Measurements from ENCODE around the gene ATP8A2. TPM values are rescaled to one million over a fixed set of nuclear protein-coding genes. Genes with fewer than 3 reads are reported as not detected.

Gene ATP8A2
- polyA plus RNA-seq, 3 donors from 2014 or later = 0.20 to 0.38 TPM; not detected in 1

DNA sequence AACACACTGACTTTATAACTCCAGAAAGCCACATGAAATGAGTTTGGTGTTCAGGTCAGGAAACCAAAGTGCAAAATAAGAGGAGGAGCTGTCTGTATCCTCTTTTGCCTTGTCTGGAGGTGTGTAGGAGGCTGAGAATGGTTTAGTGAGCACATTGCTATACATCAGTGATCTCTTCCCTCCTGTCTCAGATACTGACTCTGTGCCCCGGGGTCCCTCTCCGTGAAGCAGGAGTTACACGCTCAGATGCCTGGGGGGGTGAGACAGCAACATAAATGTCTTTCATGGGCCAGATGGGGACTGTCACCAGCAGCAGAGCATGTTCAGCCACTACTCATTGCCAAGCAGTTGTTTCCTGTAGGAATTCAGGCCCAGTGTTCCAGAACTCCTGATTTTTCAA lies 285.4 kb downstream of the ATP8A2 start:
- no peak for DNase-seq
- Mint-ChIP-seq H3K36me3 (no peaks in the 10 kb centered on the region), H3K4me1 (peaks cover 4 to 9% of the 10 kb centered on the region in 2 donors), H3K27ac (no peak overlapping the region), H3K4me3 (no peak overlapping the region), H3K9me3 (peaks cover 0 to 2% (median 0%) of the 10 kb centered on the region in 6 donors), H3K27me3 (ENCODE audit: low read depth in 3 of 3) (peaks cover 4 to 10% (median 4%) of the 10 kb centered on the region in 3 donors)

DNA sequence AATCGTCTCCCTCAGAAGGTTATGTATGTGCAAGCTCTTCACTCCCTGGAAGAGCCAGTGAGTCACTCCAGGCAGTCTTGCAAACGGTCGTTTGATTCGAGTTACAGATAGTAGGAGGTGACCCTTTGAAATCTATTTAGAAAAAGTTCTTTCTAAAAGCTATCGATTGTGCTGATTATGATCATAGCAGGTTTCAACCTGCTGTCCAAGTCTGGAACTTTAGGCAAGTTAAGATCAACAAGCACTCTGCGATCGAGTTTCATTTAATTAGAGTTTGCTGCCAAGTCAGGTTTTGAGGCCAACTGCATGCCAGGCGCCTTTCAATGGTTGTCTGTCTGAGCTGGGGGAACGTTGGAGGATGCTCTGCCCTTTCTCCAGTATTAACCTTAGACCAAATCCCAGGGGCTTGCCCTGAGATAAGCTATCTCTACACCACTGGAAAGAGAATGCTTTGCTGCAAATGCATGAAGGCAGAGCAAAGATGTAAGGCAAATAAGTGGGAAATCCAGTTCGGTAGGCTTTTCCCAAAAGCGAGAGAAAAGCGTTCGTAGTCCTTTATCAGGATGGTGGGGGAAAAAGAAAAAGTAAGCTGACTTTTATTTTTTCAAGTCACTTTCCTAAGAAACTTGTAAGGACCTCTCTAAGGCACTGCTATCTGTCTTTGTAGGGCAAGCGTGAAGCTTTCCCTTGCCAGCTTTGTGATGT lies 287.5 kb downstream of the ATP8A2 start:
- no peak for DNase-seq
- Mint-ChIP-seq H3K36me3 (no peaks in the 10 kb centered on the region), H3K4me1 (peaks cover 4 to 9% of the 10 kb centered on the region in 2 donors), H3K27ac (no peak overlapping the region), H3K9me3 (no peaks in the 10 kb centered on the region), H3K4me3 (no peak overlapping the region), H3K27me3 (ENCODE audit: low read depth in 3 of 3) (peaks cover 0 to 6% (median 3%) of the 10 kb centered on the region in 3 donors)

GRCh38 chr13:25660996-25661395 lies 289.2 kb downstream of the ATP8A2 start:
- no peak overlapping the region for H3K27ac Mint-ChIP-seq
- H3K27me3 Mint-ChIP-seq (ENCODE audit: low read depth in 3 of 3) = peaks cover 0 to 6% (median 3%) of the 10 kb centered on the region in 3 donors
- no peaks in the 10 kb centered on the region for H3K36me3 Mint-ChIP-seq
- no peak for DNase-seq
- no peak overlapping the region for H3K4me3 Mint-ChIP-seq
- H3K4me1 Mint-ChIP-seq = peaks cover 4 to 9% of the 10 kb centered on the region in 2 donors
- no peaks in the 10 kb centered on the region for H3K9me3 Mint-ChIP-seq

DNA sequence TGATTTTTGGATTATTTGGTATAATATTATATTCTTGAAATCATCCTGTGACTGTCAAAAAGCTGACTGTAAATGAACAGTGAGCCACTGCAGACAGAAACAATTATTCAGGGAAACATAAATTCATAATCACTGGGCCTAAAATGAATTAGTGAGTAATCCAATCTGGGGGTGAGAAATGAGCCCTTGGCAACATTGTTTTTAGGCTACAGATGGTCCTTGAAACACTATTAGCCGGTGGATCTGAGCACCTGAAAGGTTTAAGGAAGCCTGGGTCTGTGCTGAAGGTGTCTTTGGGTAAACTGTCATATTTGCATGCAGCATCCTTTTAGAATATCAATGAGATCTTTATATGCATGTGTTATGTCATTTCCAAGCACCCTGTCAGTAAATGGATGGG lies 290.7 kb downstream of the ATP8A2 start:
- H3K27me3 Mint-ChIP-seq (ENCODE audit: low read depth in 3 of 3) = peaks cover 0 to 6% (median 0%) of the 10 kb centered on the region in 3 donors
- no peak overlapping the region for H3K27ac Mint-ChIP-seq
- H3K9me3 Mint-ChIP-seq = no peaks in the 10 kb centered on the region
- peaks cover 0 to 3% of the 10 kb centered on the region in 2 donors for H3K4me1 Mint-ChIP-seq
- no peak for DNase-seq
- H3K36me3 Mint-ChIP-seq = no peaks in the 10 kb centered on the region
- H3K4me3 Mint-ChIP-seq = no peak overlapping the region

DNA sequence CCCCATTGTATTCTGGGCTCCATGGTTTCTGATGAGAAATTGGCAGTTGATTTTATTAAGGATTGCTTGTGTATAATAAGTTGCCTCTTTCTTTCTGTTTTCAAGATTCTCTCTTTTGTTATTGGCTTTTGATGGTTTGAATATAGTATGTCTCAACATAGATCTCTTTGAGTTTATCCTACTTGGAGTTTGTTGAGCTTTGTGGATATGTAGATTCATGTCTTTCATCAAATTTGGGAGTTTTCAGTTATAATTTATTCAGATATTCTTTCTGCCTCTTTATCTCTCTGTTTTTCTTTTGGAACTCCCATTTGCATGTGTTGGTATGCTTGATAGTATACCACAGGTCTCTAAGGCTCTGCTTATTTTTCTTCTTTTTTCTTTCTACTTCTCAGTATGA lies 296.6 kb downstream of the ATP8A2 start:
- Mint-ChIP-seq H3K4me3 (no peak overlapping the region), H3K36me3 (peaks cover 0 to 5% (median 0%) of the 10 kb centered on the region in 3 donors), H3K4me1 (no peaks in the 10 kb centered on the region), H3K27ac (no peak overlapping the region), H3K27me3 (ENCODE audit: low read depth in 3 of 3) (peaks cover 0 to 11% (median 5%) of the 10 kb centered on the region in 3 donors), H3K9me3 (peaks cover 4 to 19% (median 11%) of the 10 kb centered on the region in 6 donors)
- no peak for DNase-seq

DNA sequence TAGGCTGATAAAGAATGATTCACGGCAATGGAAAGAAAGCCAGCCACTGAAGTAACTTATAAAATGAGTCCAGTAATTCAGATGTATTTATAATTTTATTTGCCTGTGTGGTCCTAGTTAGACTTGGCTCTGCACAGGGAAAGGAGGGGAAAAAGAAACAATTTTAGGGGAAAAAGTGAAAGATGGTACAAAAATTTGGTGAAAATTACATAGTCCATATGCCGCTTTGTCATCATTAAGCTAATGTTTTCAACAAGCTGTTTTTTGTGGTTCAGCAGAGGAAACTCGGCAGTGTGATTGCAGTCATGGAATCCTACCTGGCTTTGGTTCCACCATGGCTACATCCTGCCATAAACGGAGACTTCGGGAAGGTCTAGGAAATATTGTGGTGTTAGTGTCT lies 301.9 kb downstream of the ATP8A2 start:
- H3K9me3 Mint-ChIP-seq = peaks cover 0 to 16% (median 5%) of the 10 kb centered on the region in 6 donors
- H3K36me3 Mint-ChIP-seq = peaks cover 0 to 5% (median 0%) of the 10 kb centered on the region in 3 donors
- no peak overlapping the region for H3K4me3 Mint-ChIP-seq
- H3K4me1 Mint-ChIP-seq = no peaks in the 10 kb centered on the region
- no peak overlapping the region for H3K27ac Mint-ChIP-seq
- peaks cover 1 to 14% (median 3%) of the 10 kb centered on the region in 3 donors for H3K27me3 Mint-ChIP-seq (ENCODE audit: low read depth in 3 of 3)
- no peak for DNase-seq

DNA sequence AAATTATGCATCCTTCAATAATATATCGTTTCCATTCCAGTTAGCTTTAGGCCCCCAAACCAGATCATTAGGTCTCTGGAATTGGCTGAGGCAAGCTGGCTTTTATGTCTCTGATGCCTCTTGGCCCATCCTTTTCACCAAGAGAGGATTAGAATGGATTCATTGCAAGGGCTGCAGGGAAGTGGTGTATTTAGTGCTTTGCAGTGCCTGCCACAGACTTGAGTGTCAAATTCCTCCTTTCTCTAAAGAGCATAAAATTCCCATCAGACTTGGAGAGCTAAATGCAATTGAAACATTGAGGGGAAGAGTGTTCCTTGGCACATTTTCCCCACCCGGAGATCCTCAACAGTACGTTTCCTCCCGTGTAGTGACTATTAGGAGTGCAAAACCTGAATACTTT lies 302.6 kb downstream of the ATP8A2 start:
- DNase-seq = no peak
- peaks cover 0 to 3% (median 0%) of the 10 kb centered on the region in 3 donors for H3K36me3 Mint-ChIP-seq
- H3K4me3 Mint-ChIP-seq = no peak overlapping the region
- H3K27ac Mint-ChIP-seq = no peak overlapping the region
- peaks cover 0 to 10% (median 2%) of the 10 kb centered on the region in 6 donors for H3K9me3 Mint-ChIP-seq
- H3K27me3 Mint-ChIP-seq (ENCODE audit: low read depth in 3 of 3) = peaks cover 1 to 13% (median 3%) of the 10 kb centered on the region in 3 donors
- no peaks in the 10 kb centered on the region for H3K4me1 Mint-ChIP-seq

- no peaks in the 10 kb centered on the region for H3K36me3 Mint-ChIP-seq
- DNase-seq = no peak
- no peak overlapping the region for H3K4me3 Mint-ChIP-seq
- H3K27ac Mint-ChIP-seq = no peak overlapping the region
- H3K9me3 Mint-ChIP-seq = peaks cover 0 to 9% (median 0%) of the 10 kb centered on the region in 6 donors
- H3K27me3 Mint-ChIP-seq (ENCODE audit: low read depth in 3 of 3) = peaks cover 1 to 10% (median 3%) of the 10 kb centered on the region in 3 donors
- no peaks in the 10 kb centered on the region for H3K4me1 Mint-ChIP-seq
Observed at GRCh38 chr13:25675060-25675459, 303.3 kb downstream of the ATP8A2 start.

- no peak overlapping the region for H3K27ac Mint-ChIP-seq
- DNase-seq = no peak
- no peaks in the 10 kb centered on the region for H3K4me1 Mint-ChIP-seq
- peaks cover 0 to 3% (median 1%) of the 10 kb centered on the region in 3 donors for H3K27me3 Mint-ChIP-seq (ENCODE audit: low read depth in 3 of 3)
- no peak overlapping the region for H3K4me3 Mint-ChIP-seq
- no peaks in the 10 kb centered on the region for H3K9me3 Mint-ChIP-seq
- no peaks in the 10 kb centered on the region for H3K36me3 Mint-ChIP-seq
Observed at GRCh38 chr13:25677956-25678355, 306.2 kb downstream of the ATP8A2 start.

GRCh38 chr13:25678398-25678797 lies 306.6 kb downstream of the ATP8A2 start:
- Mint-ChIP-seq H3K27me3 (ENCODE audit: low read depth in 3 of 3) (peaks cover 0 to 3% (median 1%) of the 10 kb centered on the region in 3 donors), H3K9me3 (no peaks in the 10 kb centered on the region), H3K27ac (no peak overlapping the region)

GRCh38 chr13:25679159-25679558 lies 307.4 kb downstream of the ATP8A2 start:
- DNase-seq = no peak
- no peaks in the 10 kb centered on the region for H3K4me1 Mint-ChIP-seq
- no peaks in the 10 kb centered on the region for H3K9me3 Mint-ChIP-seq
- no peak overlapping the region for H3K27ac Mint-ChIP-seq
- no peak overlapping the region for H3K4me3 Mint-ChIP-seq
- peaks cover 0 to 1% (median under 1%) of the 10 kb centered on the region in 3 donors for H3K27me3 Mint-ChIP-seq (ENCODE audit: low read depth in 3 of 3)
- no peaks in the 10 kb centered on the region for H3K36me3 Mint-ChIP-seq

More at GRCh38 chr13:25678398-25678797, 306.6 kb downstream of the ATP8A2 start:
- peak in 1 of 3 donors; percentile 7 for DNase-seq
- no peak overlapping the region for H3K4me3 Mint-ChIP-seq
- H3K36me3 Mint-ChIP-seq = no peaks in the 10 kb centered on the region
- no peaks in the 10 kb centered on the region for H3K4me1 Mint-ChIP-seq

GRCh38 chr13:25679936-25680335 lies 308.2 kb downstream of the ATP8A2 start:
- Mint-ChIP-seq H3K36me3 (no peaks in the 10 kb centered on the region), H3K4me1 (no peaks in the 10 kb centered on the region), H3K27ac (no peak overlapping the region), H3K4me3 (no peak overlapping the region), H3K9me3 (no peaks in the 10 kb centered on the region), H3K27me3 (ENCODE audit: low read depth in 3 of 3) (peaks cover 0 to 2% (median 0%) of the 10 kb centered on the region in 3 donors)
- no peak for DNase-seq

DNA sequence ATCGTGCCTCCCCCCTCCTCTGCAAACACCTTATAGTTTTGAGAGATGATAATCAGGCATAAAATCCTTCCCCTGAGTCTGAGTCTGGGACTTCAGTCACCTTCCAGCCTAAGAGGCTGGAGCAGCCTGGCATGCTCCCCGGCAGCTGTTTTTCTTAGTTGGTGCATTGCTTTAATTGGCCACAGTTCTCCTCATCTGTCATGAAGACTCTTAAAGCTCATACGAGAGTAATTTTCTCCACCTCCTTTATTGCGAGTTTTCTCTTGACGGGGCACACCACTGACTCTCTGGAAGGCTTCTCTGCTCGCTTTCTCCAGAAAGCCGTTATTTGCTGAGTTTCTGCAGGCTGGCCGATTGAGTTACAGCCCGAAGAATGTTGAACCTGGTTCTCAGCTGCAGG lies 310.5 kb downstream of the ATP8A2 start:
- Mint-ChIP-seq H3K27me3 (ENCODE audit: low read depth in 3 of 3) (peaks cover 0 to 3% (median 2%) of the 10 kb centered on the region in 3 donors), H3K4me1 (no peaks in the 10 kb centered on the region), H3K4me3 (no peak overlapping the region), H3K9me3 (no peaks in the 10 kb centered on the region), H3K27ac (no peak overlapping the region), H3K36me3 (no peaks in the 10 kb centered on the region)
- DNase-seq = no peak

DNA sequence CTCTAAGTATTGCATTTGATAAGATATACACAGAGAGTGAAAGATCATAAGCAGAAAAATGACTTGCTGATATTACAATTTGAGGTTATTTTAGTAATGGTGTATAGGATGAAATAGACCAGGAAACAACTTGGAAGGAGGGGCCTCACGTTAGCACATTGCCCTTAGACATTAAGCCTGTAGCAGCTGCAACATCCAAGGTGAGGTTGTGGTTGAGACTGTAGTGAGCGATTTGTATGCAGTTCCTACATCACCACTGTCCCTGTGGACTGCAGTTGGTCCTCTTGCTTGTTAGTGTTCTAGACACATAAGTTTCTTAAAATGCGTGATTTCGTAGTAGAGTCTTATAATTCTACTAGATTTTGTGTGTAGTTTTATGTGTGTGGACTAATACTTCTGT lies 311.3 kb downstream of the ATP8A2 start:
- no peak overlapping the region for H3K4me3 Mint-ChIP-seq
- no peaks in the 10 kb centered on the region for H3K4me1 Mint-ChIP-seq
- no peaks in the 10 kb centered on the region for H3K36me3 Mint-ChIP-seq
- no peak overlapping the region for H3K27ac Mint-ChIP-seq
- peaks cover 0 to 3% (median 2%) of the 10 kb centered on the region in 3 donors for H3K27me3 Mint-ChIP-seq (ENCODE audit: low read depth in 3 of 3)
- no peak for DNase-seq
- H3K9me3 Mint-ChIP-seq = no peaks in the 10 kb centered on the region

All from immature natural killer cell (primary cell).